HepG2 (cell line): Measurements from ENCODE around the gene USH2A. TPM values are rescaled to one million over a fixed set of nuclear protein-coding genes. Genes with fewer than 3 reads are reported as not detected.

Source experiments
- ATAC-seq: fragments of 200-7000 bp; cut with Tn5 transposase; 3 replicates; pipeline ENCODE4 v1.9.1; 2020; ENCODE audit warnings: mild to moderate bottlenecking, moderate library complexity
- BruUV-seq: library from RNA; stranded (reverse); fragments of 400-500 nt; replicated peaks from 2 replicates; lab custom pipeline; 2021; lab: Mats Ljungman, UMichigan
- CTCF ChIA-PET: fragments of 300-600 bp; formaldehyde crosslinking; extraction: SDS; loops from one replicate; lab custom pipeline; 2021; ENCODE audit warnings: low total read pairs, inconsistent platforms, low intra/inter-chr PET ratio; lab: Yijun Ruan, JAX
- POLR2A ChIA-PET: fragments of 350-600 bp; sonication (Branson Sonifier 250); formaldehyde crosslinking; loops from one replicate; lab custom pipeline; 2020; ENCODE audit warnings: antibody characterized with exemption, inconsistent platforms; lab: Yijun Ruan, JAX
- DNase-seq: peaks from one replicate; pipeline ENCODE4 v3.0.0-alpha.2; 2015; ENCODE audit warnings: low spot score
- FAIRE-seq: peaks from 3 replicates; lab custom pipeline; 2011; peaks lifted over from hg19 to GRCh38; lab: Jason Lieb, UNC
- H2AFZ ChIP-seq: one replicate; pipeline ENCODE4 v1.6.1; 2011; ENCODE audit warnings: low read length, inconsistent platforms
- H3K27ac ChIP-seq: fragments of 300-600 bp; 3 replicates; pipeline ENCODE4 v1.8.0; 2011; ENCODE audit warnings: mixed run types, mild to moderate bottlenecking, mixed read lengths, low read length, inconsistent platforms; ENCODE audit not compliant: insufficient read depth; ENCODE audit errors: extremely low read length
- H3K27me3 ChIP-seq, 2 experiments: fragments of 200-600 bp in 1 of 2; 2 replicates in 1 of 2; 3 replicates in 1 of 2; pipeline versions ENCODE4 v1.6.0 to v1.8.0; 2011; ENCODE audit warnings: low read length in 2 of 2, mild to moderate bottlenecking in 2 of 2, moderate library complexity in 2 of 2, inconsistent platforms in 1 of 2; ENCODE audit not compliant: insufficient read depth in 2 of 2, control insufficient read depth in 1 of 2
- H3K36me3 ChIP-seq, 2 experiments: fragments of 200-600 bp in 1 of 2; replicated peaks in 1 of 2; 2 replicates in 1 of 2; 3 replicates in 1 of 2; pipeline versions ENCODE4 v1.5.1 to v1.8.0; 2011; ENCODE audit warnings: low read length in 2 of 2, inconsistent platforms in 1 of 2; ENCODE audit not compliant: insufficient read depth in 2 of 2, control insufficient read depth in 1 of 2
- H3K4me1 ChIP-seq: 2 replicates; pipeline ENCODE4 v1.5.1; 2012; ENCODE audit warnings: low read length, inconsistent platforms; ENCODE audit not compliant: insufficient read depth
- H3K4me2 ChIP-seq: 2 replicates; pipeline ENCODE4 v1.6.0; 2011; ENCODE audit warnings: low read depth, low read length, inconsistent platforms
- H3K4me3 ChIP-seq, 3 experiments: fragments of 200-600 bp in 1 of 3; sonication (generic), shearing (Covaris generic) in 1 of 3; replicated peaks in 1 of 3; 2 replicates each; pipeline ENCODE4 v1.5.1; 2011 to 2016; ENCODE audit warnings: low read length in 3 of 3, inconsistent platforms in 2 of 3, low read depth in 2 of 3, mild to moderate bottlenecking in 2 of 3, control low read depth in 1 of 3, mixed read lengths in 1 of 3; ENCODE audit not compliant: insufficient read depth in 1 of 3
- H3K79me2 ChIP-seq: one replicate; pipeline ENCODE4 v1.6.1; 2011; ENCODE audit warnings: low read length, inconsistent platforms; ENCODE audit not compliant: insufficient read depth
- H3K9ac ChIP-seq: 2 replicates; pipeline ENCODE4 v1.6.0; 2011; ENCODE audit warnings: mild to moderate bottlenecking, low read depth, low read length, inconsistent platforms; ENCODE audit not compliant: insufficient read depth
- H3K9me3 ChIP-seq: 2 replicates; pipeline ENCODE4 v1.5.1; 2012; ENCODE audit warnings: mild to moderate bottlenecking, low read length
- H4K20me1 ChIP-seq: 2 replicates; pipeline ENCODE4 v1.6.0; 2011; ENCODE audit warnings: inconsistent platforms, mild to moderate bottlenecking, low read length, moderate library complexity; ENCODE audit not compliant: insufficient read depth
- CCAR2 ChIP-seq: fragments of 200-400 bp; formaldehyde crosslinking; optimal IDR thresholded peaks from 2 replicates; pipeline ENCODE3; 2018; ENCODE audit warnings: low read depth, mild to moderate bottlenecking, low read length, moderate library complexity
- HES4 ChIP-seq: sonication (generic); formaldehyde crosslinking; IDR thresholded peaks from 2 replicates; pipeline ENCODE4 v1.9.0; 2021; ENCODE audit warnings: mild to moderate bottlenecking, missing genetic modification reagents, borderline replicate concordance
- MAFF ChIP-seq: IDR thresholded peaks from 2 replicates; pipeline ENCODE4 v1.6.1; 2011; ENCODE audit warnings: low read depth, low read length, improper control_type of control experiment
- MAFK ChIP-seq, 2 experiments: IDR thresholded peaks in 1 of 2; conservative IDR thresholded peaks in 1 of 2; 2 replicates each; pipeline ENCODE4 v1.6.1; 2011; ENCODE audit warnings: improper control_type of control experiment in 2 of 2, low read length in 2 of 2
- PHB2 ChIP-seq: fragments of 450-650 bp; IDR thresholded peaks from 2 replicates; pipeline ENCODE4 v1.6.1; 2018; ENCODE audit not compliant: partially characterized antibody
- SMAD3 ChIP-seq: sonication (generic); formaldehyde crosslinking; IDR thresholded peaks from 2 replicates; pipeline ENCODE4 v1.4.0; 2020; ENCODE audit warnings: missing genetic modification reagents
- TCF7L2 ChIP-seq: IDR thresholded peaks from 2 replicates; pipeline ENCODE4 v1.6.1; 2011; ENCODE audit warnings: mild to moderate bottlenecking, low read depth, low read length, moderate library complexity
- ZNF441 ChIP-seq: sonication (generic); formaldehyde crosslinking; IDR thresholded peaks from 2 replicates; pipeline ENCODE4 v1.7.0; 2021; ENCODE audit warnings: missing genetic modification reagents, borderline replicate concordance
- ZNF746 ChIP-seq: sonication (generic); formaldehyde crosslinking; IDR thresholded peaks from 2 replicates; pipeline ENCODE4 v1.8.0; 2022; ENCODE audit warnings: mild to moderate bottlenecking, missing genetic modification reagents
- WGBS: methylation state at CpG from one replicate; pipeline ENCODE4 v1.1.6; 2017; ENCODE audit warnings: low lambda C conversion rate; 5-methylcytosine and 5-hydroxymethylcytosine counted together
- in situ Hi-C: cut with HindIII; loops from 2 replicates; pipeline ENCODE4 v1.10.0; 2017; ENCODE audit warnings: low pct_unique_long_range_greater_than_20kb; ENCODE audit not compliant: extremely low pct_ligation_motif_present
- intact Hi-C: fragments of 100-400 bp; cut with micrococcal nuclease; formaldehyde crosslinking; loops from one replicate; pipeline ENCODE4 v1.10.0; 2022; ENCODE audit not compliant: unreplicated experiment
- polyA plus RNA-seq, 8 experiments: library from polyadenylated mRNA; depleted of rRNA in 3 of 8; stranded (reverse) in 7 of 8; unstranded in 1 of 8; fragments of >200 nt; fragmentation: Illumina TruSeq in 4 of 8; extraction: Trizol in 4 of 8; gene quantifications; 2 replicates each; pipeline versions ENCODE4 v1.2.1 to v1.2.3, GENCODE V29; 2011 to 2016; ENCODE audit warnings: low read depth in 4 of 8, missing spikeins in 1 of 8, mixed read lengths in 1 of 8; ENCODE audit not compliant: insufficient read depth in 1 of 8
- total RNA-seq, 5 experiments: library from RNA; depleted of rRNA; stranded (reverse); fragments of >200 nt; fragmentation: Illumina TruSeq; extraction: Trizol; gene quantifications; 2 replicates each; pipeline ENCODE4 v1.2.3, GENCODE V29; 2016; ENCODE audit warnings: low read depth in 1 of 5
- TF ChIP-seq, protein P1 (sequence below): sonication (generic); formaldehyde crosslinking; IDR thresholded peaks from 2 replicates; pipeline ENCODE4 v1.8.0; 2022; ENCODE audit warnings: low read depth, missing genetic modification reagents
- TF ChIP-seq, protein P2 (sequence below): sonication (generic); formaldehyde crosslinking; IDR thresholded peaks from 2 replicates; pipeline ENCODE4 v1.4.0; 2020; ENCODE audit warnings: mild to moderate bottlenecking, missing genetic modification reagents, borderline replicate concordance
- TF ChIP-seq, protein P3 (sequence below): sonication (generic); formaldehyde crosslinking; IDR thresholded peaks from 2 replicates; pipeline ENCODE4 v1.8.0; 2022; ENCODE audit warnings: missing genetic modification reagents, mild to moderate bottlenecking, moderate library complexity, borderline replicate concordance

USH2A gene
- total and polyA plus RNA-seq, 2 of the 13 experiments (the other 11 are each of a cell fraction or from before 2014, with no cell fraction given) = 0.02 TPM; not detected in 1

DNA sequence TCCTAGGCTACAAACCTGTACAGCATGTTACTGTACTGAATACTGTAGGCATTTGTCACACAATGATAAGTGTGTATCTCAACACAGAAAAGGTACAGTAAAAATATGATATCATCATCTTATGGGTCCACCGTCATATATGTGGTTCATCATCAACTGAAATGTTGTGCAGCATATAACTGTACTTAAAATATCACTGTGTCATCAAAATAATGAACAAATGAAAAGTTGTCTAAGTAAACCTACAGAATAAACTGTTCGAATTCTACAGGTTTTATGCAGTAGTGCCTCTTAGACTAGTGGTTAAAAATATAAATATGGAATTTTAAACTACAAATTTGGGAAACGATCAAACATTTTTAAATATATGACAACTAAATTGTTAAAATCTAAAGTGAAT is 527.4 kb downstream of the USH2A start:
- H3K27ac ChIP-seq = no peak overlapping the region
- ChIA-PET CTCF (no interaction called here), POLR2A (no interaction called here)
- H3K9me3 ChIP-seq = no peaks in the 10 kb centered on the region
- H3K27me3 ChIP-seq = no peaks in the 10 kb centered on the region
- H3K4me1 ChIP-seq = no peaks in the 10 kb centered on the region
- no peaks in the 10 kb centered on the region for H3K79me2 ChIP-seq
- no peak overlapping the region for H3K4me2 ChIP-seq
- no peaks in the 10 kb centered on the region for H4K20me1 ChIP-seq
- intact Hi-C loops (no loop called here), in situ Hi-C loops (no loop called here)
- no peak overlapping the region for H3K9ac ChIP-seq
- H3K4me3 ChIP-seq = no peak overlapping the region
- no TSS peak for BruUV-seq
- H3K36me3 ChIP-seq = no peaks in the 10 kb centered on the region
- no peak for TF ChIP-seq SMAD3 (CRISPR knock-in tag)
- TF ChIP-seq, protein P1, sequence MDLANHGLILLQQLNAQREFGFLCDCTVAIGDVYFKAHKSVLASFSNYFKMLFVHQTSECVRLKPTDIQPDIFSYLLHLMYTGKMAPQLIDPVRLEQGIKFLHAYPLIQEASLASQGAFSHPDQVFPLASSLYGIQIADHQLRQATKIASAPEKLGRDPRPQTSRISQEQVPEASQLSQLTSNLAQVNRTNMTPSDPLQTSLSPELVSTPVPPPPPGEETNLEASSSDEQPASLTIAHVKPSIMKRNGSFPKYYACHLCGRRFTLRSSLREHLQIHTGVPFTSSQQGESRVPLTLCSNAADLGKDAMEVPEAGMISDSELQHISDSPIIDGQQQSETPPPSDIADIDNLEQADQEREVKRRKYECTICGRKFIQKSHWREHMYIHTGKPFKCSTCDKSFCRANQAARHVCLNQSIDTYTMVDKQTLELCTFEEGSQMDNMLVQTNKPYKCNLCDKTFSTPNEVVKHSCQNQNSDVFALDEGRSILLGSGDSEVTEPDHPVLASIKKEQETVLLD = no peak
- no peak for TF ChIP-seq HES4 (CRISPR knock-in tag)
- TF ChIP-seq MAFF = peak; percentile 48; the same call in 1 of the 2 replicates
- peak; percentile 67 to 78 for TF ChIP-seq MAFK (conservative IDR thresholded peaks at IDR 0.05 in 1 of 2, IDR thresholded peaks at IDR 0.05 in 1 of 2; ENCODE audit: low read length in 2 of 2)
- no peak for TF ChIP-seq ZNF441 (CRISPR knock-in tag)
- H2AFZ ChIP-seq = no peak overlapping the region
- WGBS = 3% methylated on average over 3 of the region's 3 CpGs
- no peak for ATAC-seq
- no peak for FAIRE-seq
- DNase-seq = no peak

DNA sequence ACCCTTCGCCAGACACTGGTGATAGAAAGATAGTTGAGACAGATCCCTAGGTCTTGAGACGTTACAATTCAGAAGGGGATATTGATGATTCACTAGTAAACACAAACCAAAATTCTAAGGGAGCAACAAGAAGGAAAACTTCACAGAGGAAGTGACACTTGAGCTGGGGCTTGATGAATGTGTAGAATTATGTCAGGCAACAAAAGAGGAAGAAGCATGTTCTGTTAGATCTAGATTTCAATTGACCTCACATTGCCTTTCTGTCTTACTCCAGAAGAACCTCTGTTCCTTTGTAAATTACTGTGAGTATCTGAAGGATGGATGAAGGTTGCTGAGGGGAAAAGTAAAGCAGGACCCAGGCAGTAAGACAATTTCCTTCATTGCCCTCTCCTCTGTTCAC is 528.0 kb downstream of the USH2A start:
- no peak for ATAC-seq
- ChIA-PET CTCF (no interaction called here), POLR2A (no interaction called here)
- Histone ChIP-seq H3K36me3 (no peaks in the 10 kb centered on the region), H3K79me2 (no peaks in the 10 kb centered on the region), H3K27me3 (no peaks in the 10 kb centered on the region), H3K9me3 (no peaks in the 10 kb centered on the region), H3K27ac (no peak overlapping the region), H3K4me2 (no peak overlapping the region), H3K4me3 (no peak overlapping the region), H3K4me1 (no peaks in the 10 kb centered on the region), H2AFZ (no peak overlapping the region), H4K20me1 (no peaks in the 10 kb centered on the region), H3K9ac (no peak overlapping the region)
- WGBS = 9% methylated on average over 2 of the region's 2 CpGs
- intact Hi-C loops (no loop called here), in situ Hi-C loops (no loop called here)
- no peak for FAIRE-seq
- DNase-seq = no peak
- BruUV-seq = no TSS peak
- no peak for TF ChIP-seq CCAR2
- TF ChIP-seq, protein P2, sequence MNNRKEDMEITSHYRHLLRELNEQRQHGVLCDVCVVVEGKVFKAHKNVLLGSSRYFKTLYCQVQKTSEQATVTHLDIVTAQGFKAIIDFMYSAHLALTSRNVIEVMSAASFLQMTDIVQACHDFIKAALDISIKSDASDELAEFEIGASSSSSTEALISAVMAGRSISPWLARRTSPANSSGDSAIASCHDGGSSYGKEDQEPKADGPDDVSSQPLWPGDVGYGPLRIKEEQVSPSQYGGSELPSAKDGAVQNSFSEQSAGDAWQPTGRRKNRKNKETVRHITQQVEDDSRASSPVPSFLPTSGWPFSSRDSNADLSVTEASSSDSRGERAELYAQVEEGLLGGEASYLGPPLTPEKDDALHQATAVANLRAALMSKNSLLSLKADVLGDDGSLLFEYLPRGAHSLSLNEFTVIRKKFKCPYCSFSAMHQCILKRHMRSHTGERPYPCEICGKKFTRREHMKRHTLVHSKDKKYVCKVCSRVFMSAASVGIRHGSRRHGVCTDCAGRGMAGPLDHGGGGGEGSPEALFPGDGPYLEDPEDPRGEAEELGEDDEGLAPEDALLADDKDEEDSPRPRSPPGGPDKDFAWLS = no peak
- TF ChIP-seq, protein P3, sequence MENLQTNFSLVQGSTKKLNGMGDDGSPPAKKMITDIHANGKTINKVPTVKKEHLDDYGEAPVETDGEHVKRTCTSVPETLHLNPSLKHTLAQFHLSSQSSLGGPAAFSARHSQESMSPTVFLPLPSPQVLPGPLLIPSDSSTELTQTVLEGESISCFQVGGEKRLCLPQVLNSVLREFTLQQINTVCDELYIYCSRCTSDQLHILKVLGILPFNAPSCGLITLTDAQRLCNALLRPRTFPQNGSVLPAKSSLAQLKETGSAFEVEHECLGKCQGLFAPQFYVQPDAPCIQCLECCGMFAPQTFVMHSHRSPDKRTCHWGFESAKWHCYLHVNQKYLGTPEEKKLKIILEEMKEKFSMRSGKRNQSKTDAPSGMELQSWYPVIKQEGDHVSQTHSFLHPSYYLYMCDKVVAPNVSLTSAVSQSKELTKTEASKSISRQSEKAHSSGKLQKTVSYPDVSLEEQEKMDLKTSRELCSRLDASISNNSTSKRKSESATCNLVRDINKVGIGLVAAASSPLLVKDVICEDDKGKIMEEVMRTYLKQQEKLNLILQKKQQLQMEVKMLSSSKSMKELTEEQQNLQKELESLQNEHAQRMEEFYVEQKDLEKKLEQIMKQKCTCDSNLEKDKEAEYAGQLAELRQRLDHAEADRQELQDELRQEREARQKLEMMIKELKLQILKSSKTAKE (CRISPR knock-in tag) = no peak
- no peak for TF ChIP-seq PHB2
- TF ChIP-seq TCF7L2 = no peak
- TF ChIP-seq ZNF746 (CRISPR knock-in tag) = no peak
